CD4-positive, alpha-beta memory T cell (primary cell): ENCODE results near the gene TMEM132E. TPM values are rescaled to one million over a fixed set of nuclear protein-coding genes. Genes with fewer than 3 reads are reported as not detected.

Experiments used
- CTCF ChIA-PET: fragments of 350-600 bp; sonication (Branson Sonifier 250); formaldehyde crosslinking; loops from one replicate; lab custom pipeline; 2021; ENCODE audit warnings: inconsistent platforms; ENCODE audit not compliant: partially characterized antibody; lab: Charles Lee
- POLR2A ChIA-PET: fragments of 350-600 bp; sonication (Branson Sonifier 250); formaldehyde crosslinking; loops from one replicate; lab custom pipeline; 2021; ENCODE audit not compliant: partially characterized antibody; lab: Charles Lee
- DNase-seq, 5 donors: peaks; one replicate each; pipeline versions ENCODE4 v3.0.0 to v3.0.0-alpha.2; 2020 to 2022; ENCODE audit warnings: mixed read lengths in 1 of 5
- H3K27ac ChIP-seq: one replicate; pipeline ENCODE4 v1.7.0; 2013; ENCODE audit warnings: low read depth, low read length
- H3K27me3 ChIP-seq: 2 replicates; pipeline ENCODE4 v1.7.0; 2013; ENCODE audit warnings: mild to moderate bottlenecking, low read length, moderate library complexity; ENCODE audit not compliant: insufficient read depth
- H3K36me3 ChIP-seq: 2 replicates; pipeline ENCODE4 v1.7.0; 2013; ENCODE audit warnings: mild to moderate bottlenecking, low read length, moderate library complexity; ENCODE audit not compliant: insufficient read depth
- H3K4me1 ChIP-seq: 2 replicates; pipeline ENCODE4 v1.7.0; 2013; ENCODE audit warnings: mild to moderate bottlenecking, low read length, moderate library complexity; ENCODE audit not compliant: insufficient read depth
- H3K4me3 ChIP-seq, 2 donors: one replicate each; pipeline ENCODE4 v1.7.0; 2013; ENCODE audit warnings: low read length in 2 of 2, mild to moderate bottlenecking in 1 of 2
- H3K9me3 ChIP-seq, 2 donors: one replicate each; pipeline ENCODE4 v1.7.0; 2013; ENCODE audit warnings: low read length in 2 of 2, control low read depth in 1 of 2; ENCODE audit not compliant: control insufficient read depth in 1 of 2
- H3K27ac Mint-ChIP-seq, 7 donors: one replicate each; pipeline ENCODE4 v1.8.0; 2020 to 2021; ENCODE audit warnings: mixed read lengths in 7 of 7, mild to moderate bottlenecking in 6 of 7, inconsistent platforms in 3 of 7, moderate library complexity in 3 of 7
- H3K27me3 Mint-ChIP-seq, 2 donors: one replicate each; pipeline ENCODE4 v1.8.0; 2020 to 2021; ENCODE audit warnings: mixed read lengths in 2 of 2
- H3K36me3 Mint-ChIP-seq, 2 donors: one replicate each; pipeline ENCODE4 v1.8.0; 2020 to 2021; ENCODE audit warnings: mixed read lengths in 2 of 2, inconsistent platforms in 1 of 2, mild to moderate bottlenecking in 1 of 2
- H3K4me1 Mint-ChIP-seq, 4 donors: one replicate each; pipeline ENCODE4 v1.8.0; 2020 to 2021; ENCODE audit warnings: mixed read lengths in 4 of 4, mild to moderate bottlenecking in 1 of 4
- H3K4me3 Mint-ChIP-seq, 8 donors: one replicate each; pipeline ENCODE4 v1.8.0; 2020 to 2021; ENCODE audit warnings: mixed read lengths in 8 of 8, mild to moderate bottlenecking in 7 of 8, moderate library complexity in 6 of 8, inconsistent platforms in 3 of 8
- H3K9me3 Mint-ChIP-seq, 8 donors: one replicate each; pipeline ENCODE4 v1.8.0; 2020 to 2021; ENCODE audit warnings: mixed read lengths in 8 of 8, mild to moderate bottlenecking in 5 of 8, inconsistent platforms in 3 of 8, moderate library complexity in 1 of 8
- intact Hi-C: fragments of 100-400 bp; cut with micrococcal nuclease; formaldehyde crosslinking; loops from one replicate; pipeline ENCODE4 v1.15.1; 2023
- polyA plus RNA-seq, 2 donors: library from polyadenylated mRNA; unstranded; fragments of 300-500 nt; fragmentation: Illumina TruSeq; gene quantifications; one replicate each; pipeline ENCODE4 v1.2.3, GENCODE V29; 2021
- total RNA-seq, 2 experiments: library from RNA; stranded (reverse); gene quantifications; one replicate each; pipeline ENCODE4 v1.2.3, GENCODE V29; 2021

Gene TMEM132E
- total and polyA plus RNA-seq, 4 experiments from 2014 or later = 0.11 to 0.42 (median 0.18) TPM

- intact Hi-C loops = no loop called here
- Mint-ChIP-seq H3K4me1 (peaks cover 0 to 46% (median 12%) of the 10 kb centered on the region in 4 donors), H3K4me3 (peak overlapping the region in 7 of 8 donors; percentile 48 to 79 (median 69)), H3K27me3 (peaks cover 53 to 65% of the 10 kb centered on the region in 2 donors), H3K9me3 (no peaks in the 10 kb centered on the region), H3K36me3 (no peaks in the 10 kb centered on the region), H3K27ac (no peak overlapping the region)
- Histone ChIP-seq H3K4me3 (no peak overlapping the region), H3K9me3 (no peaks in the 10 kb centered on the region), H3K27ac (no peak overlapping the region), H3K4me1 (peaks cover 11% of the 10 kb centered on the region), H3K36me3 (no peaks in the 10 kb centered on the region), H3K27me3 (peaks cover 42% of the 10 kb centered on the region)
- no peak for DNase-seq
- POLR2A ChIA-PET = interaction anchor here (0.6 kb wide), 1 partner anchor 263 kb away, joined by 3 read pairs; no protein-coding TSS in a partner anchor
- CTCF ChIA-PET = interaction anchor here (1.0 kb wide), 1 partner anchor 11 kb away, joined by 3 read pairs; no protein-coding TSS in a partner anchor
These were observed 1.5 kb downstream of the TMEM132E start for GRCh38 chr17:34580685-34581445.

GRCh38 chr17:34581446-34582184, 2.2 kb downstream of the TMEM132E start:
- no peaks in the 10 kb centered on the region for H3K9me3 ChIP-seq
- intact Hi-C loops = no loop called here
- peak overlapping the region in 4 of 8 donors; percentile 39 to 77 (median 54) for H3K4me3 Mint-ChIP-seq
- H3K4me3 ChIP-seq = no peak overlapping the region
- H3K27ac Mint-ChIP-seq = no peak overlapping the region
- H3K4me1 Mint-ChIP-seq = peaks cover 0 to 46% (median 12%) of the 10 kb centered on the region in 4 donors
- H3K36me3 ChIP-seq = no peaks in the 10 kb centered on the region
- peaks cover 40% of the 10 kb centered on the region for H3K27me3 ChIP-seq
- peaks cover 11% of the 10 kb centered on the region for H3K4me1 ChIP-seq
- no peaks in the 10 kb centered on the region for H3K9me3 Mint-ChIP-seq
- POLR2A ChIA-PET = interaction anchor here (0.6 kb wide), 1 partner anchor 262 kb away, joined by 3 read pairs; no protein-coding TSS in a partner anchor
- DNase-seq = no peak
- no peaks in the 10 kb centered on the region for H3K36me3 Mint-ChIP-seq
- no peak overlapping the region for H3K27ac ChIP-seq
- peaks cover 56 to 62% of the 10 kb centered on the region in 2 donors for H3K27me3 Mint-ChIP-seq
- CTCF ChIA-PET = interaction anchor here (1.0 kb wide), 1 partner anchor 11 kb away, joined by 3 read pairs; no protein-coding TSS in a partner anchor

- no peaks in the 10 kb centered on the region for H3K36me3 ChIP-seq
- H3K27ac ChIP-seq = no peak overlapping the region
- no peaks in the 10 kb centered on the region for H3K9me3 Mint-ChIP-seq
- peaks cover 37% of the 10 kb centered on the region for H3K27me3 ChIP-seq
- no peaks in the 10 kb centered on the region for H3K36me3 Mint-ChIP-seq
- DNase-seq = no peak
- ChIA-PET CTCF (no interaction called here), POLR2A (no interaction called here)
- H3K27me3 Mint-ChIP-seq = peaks cover 54 to 56% of the 10 kb centered on the region in 2 donors
- intact Hi-C loops = no loop called here
- H3K4me3 ChIP-seq = no peak overlapping the region
- peak overlapping the region in 7 of 8 donors; percentile 32 to 78 (median 60) for H3K4me3 Mint-ChIP-seq
- no peaks in the 10 kb centered on the region for H3K9me3 ChIP-seq
- H3K4me1 ChIP-seq = peaks cover 11% of the 10 kb centered on the region
- no peak overlapping the region for H3K27ac Mint-ChIP-seq
- peaks cover 0 to 46% (median 12%) of the 10 kb centered on the region in 4 donors for H3K4me1 Mint-ChIP-seq
These were observed 3.0 kb downstream of the TMEM132E start for GRCh38 chr17:34582185-34582900.

- Mint-ChIP-seq H3K36me3 (no peaks in the 10 kb centered on the region), H3K4me1 (peaks cover 0 to 46% (median 12%) of the 10 kb centered on the region in 4 donors), H3K27ac (no peak overlapping the region), H3K9me3 (no peaks in the 10 kb centered on the region), H3K27me3 (peaks cover 52 to 53% of the 10 kb centered on the region in 2 donors), H3K4me3 (peak overlapping the region in 5 of 8 donors; percentile 35 to 78 (median 42))
- Histone ChIP-seq H3K4me3 (no peak overlapping the region), H3K4me1 (peaks cover 11% of the 10 kb centered on the region), H3K9me3 (no peaks in the 10 kb centered on the region), H3K27me3 (peaks cover 31% of the 10 kb centered on the region), H3K36me3 (no peaks in the 10 kb centered on the region), H3K27ac (no peak overlapping the region)
- ChIA-PET CTCF (no interaction called here), POLR2A (no interaction called here)
- DNase-seq = no peak
- intact Hi-C loops = no loop called here
These were observed 3.5 kb downstream of the TMEM132E start for GRCh38 chr17:34582901-34583245.

GRCh38 chr17:34584805-34585416, 5.5 kb downstream of the TMEM132E start:
- H3K9me3 ChIP-seq = no peaks in the 10 kb centered on the region

GRCh38 chr17:34586346-34586846, 7.0 kb downstream of the TMEM132E start:
- no peak overlapping the region for H3K27ac ChIP-seq
- H3K36me3 ChIP-seq = no peaks in the 10 kb centered on the region
- H3K4me1 ChIP-seq = no peaks in the 10 kb centered on the region
- peaks cover 53 to 57% of the 10 kb centered on the region in 2 donors for H3K27me3 Mint-ChIP-seq
- no peaks in the 10 kb centered on the region for H3K36me3 Mint-ChIP-seq
- H3K9me3 Mint-ChIP-seq = peaks cover 0 to 2% (median 0%) of the 10 kb centered on the region in 8 donors
- CTCF ChIA-PET = interaction anchor here (1.0 kb wide), 1 partner anchor 52 kb away, joined by 4 read pairs; no protein-coding TSS in a partner anchor
- H3K4me3 Mint-ChIP-seq = no peak overlapping the region
- peaks cover 0 to 27% (median 1%) of the 10 kb centered on the region in 4 donors for H3K4me1 Mint-ChIP-seq
- no peak overlapping the region for H3K4me3 ChIP-seq
- intact Hi-C loops = loop anchor here (5.0 kb wide), 1 partner anchor 306 kb away; no protein-coding TSS in a partner anchor
- H3K9me3 ChIP-seq = no peaks in the 10 kb centered on the region
- POLR2A ChIA-PET = no interaction called here
- no peak overlapping the region for H3K27ac Mint-ChIP-seq
- no peak for DNase-seq
- peaks cover 14% of the 10 kb centered on the region for H3K27me3 ChIP-seq

More at GRCh38 chr17:34584805-34585416, 5.5 kb downstream of the TMEM132E start:
- no peak overlapping the region for H3K4me3 Mint-ChIP-seq
- no peaks in the 10 kb centered on the region for H3K36me3 Mint-ChIP-seq
- Histone ChIP-seq H3K27ac (no peak overlapping the region), H3K27me3 (peaks cover 27% of the 10 kb centered on the region), H3K4me1 (peaks cover 10% of the 10 kb centered on the region), H3K4me3 (no peak overlapping the region), H3K36me3 (no peaks in the 10 kb centered on the region)
- peaks cover 0 to 2% (median 0%) of the 10 kb centered on the region in 8 donors for H3K9me3 Mint-ChIP-seq
- H3K27ac Mint-ChIP-seq = no peak overlapping the region
- POLR2A ChIA-PET = no interaction called here
- CTCF ChIA-PET = interaction anchor here (0.6 to 1.1 kb wide), 2 partner anchors 62 to 450 kb away, joined by 4 read pairs; no protein-coding TSS in a partner anchor
- peaks cover 48 to 50% of the 10 kb centered on the region in 2 donors for H3K27me3 Mint-ChIP-seq
- peaks cover 0 to 32% (median 3%) of the 10 kb centered on the region in 4 donors for H3K4me1 Mint-ChIP-seq
- intact Hi-C loops = loop anchor here (1.0 to 5.0 kb wide), 2 partner anchors 53 to 307 kb away; no protein-coding TSS in a partner anchor
- DNase-seq = peak in 2 of 5 donors; percentile 10 to 16
